Right lobe of liver (tissue), 6 donors: ENCODE measurements around the gene PPP1R2. TPM values are rescaled to one million over a fixed set of nuclear protein-coding genes. Genes with fewer than 3 reads are reported as not detected.
"Not testable (repeated sequence)": the region's sequence is repeated elsewhere in the genome, so short reads cannot be mapped to it uniquely, and the experiment has no call there.

Experiments
- ATAC-seq, 4 donors: fragments of 200-7000 bp; cut with Tn5 transposase; one replicate each; pipeline ENCODE4 v1.9.1; 2020; ENCODE audit warnings: mild to moderate bottlenecking in 4 of 4, moderate library complexity in 4 of 4
- DNase-seq, 3 donors: peaks; one replicate each; pipeline ENCODE4 v3.0.0-alpha.2; 2020
- H3K27ac ChIP-seq, 3 donors: fragments of 200-600 bp; one replicate each; pipeline ENCODE4 v1.8.0; 2022
- H3K27me3 ChIP-seq, 2 donors: fragments of 200-600 bp; one replicate each; pipeline ENCODE4 v1.8.0; 2022
- H3K36me3 ChIP-seq, 4 donors: fragments of 200-600 bp; sonication (generic) in 1 of 4; one replicate each; pipeline versions ENCODE4 v1.5.1 to v1.8.0; 2017 to 2022; ENCODE audit warnings: control low read depth in 1 of 4
- H3K4me1 ChIP-seq, 4 donors: fragments of 200-600 bp; sonication (generic) in 1 of 4; one replicate each; pipeline versions ENCODE4 v1.5.1 to v1.8.0; 2017 to 2022; ENCODE audit warnings: control low read depth in 1 of 4
- H3K4me3 ChIP-seq, 3 donors: fragments of 200-600 bp; one replicate each; pipeline ENCODE4 v1.8.0; 2022
- H3K9me3 ChIP-seq, 4 donors: fragments of 200-600 bp; sonication (generic) in 1 of 4; one replicate each; pipeline versions ENCODE4 v1.5.1 to v1.8.0; 2017 to 2022; ENCODE audit warnings: control low read depth in 1 of 4
- POLR2A ChIP-seq: fragments of 450-650 bp; IDR thresholded peaks from one replicate; pipeline ENCODE4 v1.6.1; 2017; ENCODE audit warnings: antibody characterized with exemption, mild to moderate bottlenecking
- WGBS: methylation state at CpG from one replicate; pipeline ENCODE4 v1.1.6; 2018; ENCODE audit warnings: low coverage, low lambda C conversion rate; ENCODE audit not compliant: insufficient coverage; ENCODE audit errors: missing lambda C conversion rate; 5-methylcytosine and 5-hydroxymethylcytosine counted together
- intact Hi-C, 2 donors: fragments of 100-400 bp; cut with DNase I; formaldehyde crosslinking; loops; one replicate each; pipeline versions ENCODE4 v1.11.2 to v1.14.1; 2022
- long read RNA-seq: library from polyadenylated mRNA; unstranded; transcript quantifications from one replicate; pipeline ENCODE4 v2.0.0, GENCODE V29; 2019
- total RNA-seq, 6 experiments: library from RNA; depleted of rRNA in 2 of 6; stranded (reverse); fragments of >200 nt in 2 of 6; fragmentation: NEBNext Ultra II Directional in 3 of 6; extraction: Animal tissue kit (Norgen Biotek cat#: 25700) in 3 of 6; gene quantifications; one replicate each; pipeline versions ENCODE4 v1.1.0 to v1.2.4, GENCODE V29; 2016 to 2023
- TF ChIP-seq, protein P1 (sequence below), 4 donors: fragments of 200-600 bp in 3 of 4; fragments of 450-650 bp in 1 of 4; IDR thresholded peaks; one replicate each; pipeline versions ENCODE4 v1.5.1 to v1.8.0; 2016 to 2022; ENCODE audit warnings: antibody characterized with exemption in 4 of 4, mild to moderate bottlenecking in 2 of 4
- donor health status: DM: no; HTN: yes; CAD: no.
- donor health status: DM: no; HTN: no; CAD: no.
- donor health status: DM: no; HTN: no; CAD: no.
- donor health status: DM: no; HTN: yes; CAD: no.
- donor health status: DM: no; HTN: yes; CAD: no.

PPP1R2 gene
- total RNA-seq = 10 to 100 TPM; 10.3 to 25.4 (median 14.9) TPM
- long read RNA-seq, partial matches to known transcripts = 2 of 5 reads
- long read RNA-seq, other reads (novel, unspliced or antisense) = 0 of 5 reads

DNA sequence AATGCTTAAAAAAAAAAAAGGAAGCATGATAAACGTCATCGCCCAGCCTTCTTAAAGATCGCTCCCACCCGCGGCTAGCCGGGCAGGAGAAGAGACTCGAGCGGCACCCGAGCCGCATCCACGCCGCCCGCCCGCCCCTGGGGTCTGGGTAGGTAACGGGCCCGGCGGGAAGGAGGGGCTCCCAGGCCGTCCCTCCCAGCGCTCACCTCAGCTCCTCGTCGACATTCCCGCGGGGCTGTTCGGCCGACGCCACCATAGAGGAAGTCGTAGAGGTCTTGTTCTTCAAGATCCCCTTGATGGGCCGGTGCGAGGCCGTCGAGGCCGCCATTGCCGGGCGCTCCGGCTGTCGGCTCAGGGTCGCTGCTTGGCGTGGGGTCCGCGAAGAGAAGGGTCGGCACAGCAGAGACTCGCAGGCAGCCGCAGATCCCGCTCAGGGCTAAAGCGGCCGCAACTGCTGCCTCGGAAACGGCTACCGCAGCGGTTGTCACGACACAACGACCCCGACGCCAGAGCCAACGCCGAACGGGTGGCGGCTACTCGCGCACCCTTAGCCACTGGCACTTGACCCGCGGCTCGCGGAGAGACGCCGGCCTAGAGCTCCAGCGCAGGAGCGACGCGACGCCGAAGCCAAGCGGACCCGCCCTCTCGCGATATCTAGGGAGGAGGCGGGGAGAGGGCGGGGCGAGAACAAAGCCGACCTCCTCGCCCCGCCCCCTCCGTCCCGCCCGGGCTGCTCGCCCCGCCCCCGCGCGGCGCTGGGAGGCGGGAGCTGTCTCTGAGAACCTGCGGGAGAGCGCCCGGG is at the start of gene PPP1R2:
PPP1R2 (minus strand) TSS at position 628 of the 802 bp plus-strand sequence; CDS start at position 328, 300 bp downstream.
- peak; percentile 94 to 95 (median 94) for DNase-seq
- peak; percentile 97 to 98 (median 98) for ATAC-seq
- peak within 1 kb of the TSS; percentile 71 to 91 (median 83) for H3K27ac ChIP-seq
- WGBS = 1% methylated on average over 27 of the region's 95 CpGs
- TF ChIP-seq POLR2A = peak; percentile 95
- TF ChIP-seq, protein P1, sequence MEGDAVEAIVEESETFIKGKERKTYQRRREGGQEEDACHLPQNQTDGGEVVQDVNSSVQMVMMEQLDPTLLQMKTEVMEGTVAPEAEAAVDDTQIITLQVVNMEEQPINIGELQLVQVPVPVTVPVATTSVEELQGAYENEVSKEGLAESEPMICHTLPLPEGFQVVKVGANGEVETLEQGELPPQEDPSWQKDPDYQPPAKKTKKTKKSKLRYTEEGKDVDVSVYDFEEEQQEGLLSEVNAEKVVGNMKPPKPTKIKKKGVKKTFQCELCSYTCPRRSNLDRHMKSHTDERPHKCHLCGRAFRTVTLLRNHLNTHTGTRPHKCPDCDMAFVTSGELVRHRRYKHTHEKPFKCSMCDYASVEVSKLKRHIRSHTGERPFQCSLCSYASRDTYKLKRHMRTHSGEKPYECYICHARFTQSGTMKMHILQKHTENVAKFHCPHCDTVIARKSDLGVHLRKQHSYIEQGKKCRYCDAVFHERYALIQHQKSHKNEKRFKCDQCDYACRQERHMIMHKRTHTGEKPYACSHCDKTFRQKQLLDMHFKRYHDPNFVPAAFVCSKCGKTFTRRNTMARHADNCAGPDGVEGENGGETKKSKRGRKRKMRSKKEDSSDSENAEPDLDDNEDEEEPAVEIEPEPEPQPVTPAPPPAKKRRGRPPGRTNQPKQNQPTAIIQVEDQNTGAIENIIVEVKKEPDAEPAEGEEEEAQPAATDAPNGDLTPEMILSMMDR (IDR thresholded peaks at IDR 0.05) = no peak
- H3K36me3 ChIP-seq = no peaks in the 10 kb centered on the region
- H3K4me1 ChIP-seq = peaks cover 0 to 10% (median 1%) of the 10 kb centered on the region in 4 donors
- no peaks in the 10 kb centered on the region for H3K27me3 ChIP-seq
- intact Hi-C loops = no loop called here
- peak within 1 kb of the TSS; percentile 74 to 88 (median 77) for H3K4me3 ChIP-seq
- no peaks in the 10 kb centered on the region for H3K9me3 ChIP-seq

DNA sequence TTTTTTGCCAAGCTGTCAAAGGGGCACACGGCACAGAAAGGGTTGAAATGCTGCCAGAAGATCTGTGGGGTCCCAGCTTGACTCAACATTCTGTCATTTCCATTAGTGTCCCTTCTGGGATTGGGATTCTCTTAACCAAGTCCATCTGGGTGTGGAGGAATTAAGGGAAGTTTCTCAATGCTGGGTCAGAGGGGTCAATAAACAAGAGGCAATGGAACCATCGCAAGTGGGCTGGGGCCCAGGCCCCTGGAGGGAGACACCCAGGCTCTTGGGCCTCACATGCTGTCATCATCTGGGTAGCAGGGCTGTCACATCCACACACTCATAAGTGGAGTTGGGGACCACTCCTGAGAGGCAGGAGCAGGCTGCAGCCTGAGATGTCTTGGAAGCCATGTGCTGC is 48.7 kb upstream of the PPP1R2 start:
- 69% methylated on average over 2 of the region's 2 CpGs for WGBS
- H3K27ac ChIP-seq = no peak overlapping the region
- intact Hi-C loops = no loop called here
- DNase-seq = no peak
- no peaks in the 10 kb centered on the region for H3K9me3 ChIP-seq
- no peaks in the 10 kb centered on the region for H3K4me1 ChIP-seq
- no peaks in the 10 kb centered on the region for H3K27me3 ChIP-seq
- H3K4me3 ChIP-seq = no peak overlapping the region
- H3K36me3 ChIP-seq = no peaks in the 10 kb centered on the region
- no peak for ATAC-seq
- TF ChIP-seq, protein P1 (IDR thresholded peaks at IDR 0.05) = no peak
- no peak for TF ChIP-seq POLR2A

DNA sequence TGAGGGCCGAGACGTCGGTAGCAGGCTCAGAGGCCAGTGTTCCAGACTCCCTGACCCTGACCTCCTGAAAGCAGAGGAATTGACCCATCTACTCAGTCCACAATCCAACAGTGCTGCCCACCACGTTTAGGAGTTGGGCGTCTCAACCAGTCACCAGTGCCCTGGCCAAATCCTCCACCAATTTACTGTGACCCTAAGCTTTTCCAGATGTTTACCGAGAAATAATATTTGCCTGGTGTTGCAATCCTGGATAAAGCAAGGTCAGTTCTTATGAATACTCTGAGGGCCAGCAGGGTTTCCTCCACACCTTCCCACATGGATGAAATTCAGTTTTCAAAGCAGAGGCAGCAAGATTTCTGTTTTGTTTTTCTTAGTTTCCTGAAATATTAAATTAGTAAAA is 48.1 kb upstream of the PPP1R2 start:
- DNase-seq (no peak), ATAC-seq (no peak)
- Histone ChIP-seq H3K9me3 (no peaks in the 10 kb centered on the region), H3K27me3 (no peaks in the 10 kb centered on the region), H3K36me3 (no peaks in the 10 kb centered on the region), H3K27ac (no peak overlapping the region), H3K4me3 (no peak overlapping the region), H3K4me1 (no peaks in the 10 kb centered on the region)
- intact Hi-C loops = no loop called here
- no peak for TF ChIP-seq POLR2A
- 70% methylated on average over 4 of the region's 6 CpGs for WGBS

DNA sequence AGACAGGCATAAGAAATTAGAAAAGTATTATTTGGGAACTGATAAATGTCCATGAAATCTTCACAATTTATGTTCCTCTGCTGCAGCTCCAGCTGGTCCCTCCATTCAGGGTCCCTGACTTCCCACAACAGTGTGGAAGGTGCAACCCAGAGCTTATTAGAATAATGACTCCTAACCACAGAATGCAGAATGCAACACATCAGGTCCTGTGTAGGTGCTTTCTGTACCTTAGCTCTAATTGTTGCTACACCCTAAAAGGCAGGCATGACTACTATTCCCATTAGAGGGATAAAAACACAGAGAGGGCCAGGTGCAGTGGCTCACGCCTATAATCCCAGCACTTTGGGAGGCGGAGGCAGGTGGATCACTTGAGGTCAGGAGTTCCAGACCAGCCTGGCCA is 47.3 kb upstream of the PPP1R2 start:
- DNase-seq, intact Hi-C loops, H3K4me3 ChIP-seq, H3K27ac ChIP-seq, ATAC-seq, H3K36me3 ChIP-seq, H3K27me3 ChIP-seq, H3K4me1 ChIP-seq, H3K9me3 ChIP-seq: not testable (repeated sequence)
- whole genome bisulfite sequencing = 72% methylated on average over 2 of the region's 2 CpGs

DNA sequence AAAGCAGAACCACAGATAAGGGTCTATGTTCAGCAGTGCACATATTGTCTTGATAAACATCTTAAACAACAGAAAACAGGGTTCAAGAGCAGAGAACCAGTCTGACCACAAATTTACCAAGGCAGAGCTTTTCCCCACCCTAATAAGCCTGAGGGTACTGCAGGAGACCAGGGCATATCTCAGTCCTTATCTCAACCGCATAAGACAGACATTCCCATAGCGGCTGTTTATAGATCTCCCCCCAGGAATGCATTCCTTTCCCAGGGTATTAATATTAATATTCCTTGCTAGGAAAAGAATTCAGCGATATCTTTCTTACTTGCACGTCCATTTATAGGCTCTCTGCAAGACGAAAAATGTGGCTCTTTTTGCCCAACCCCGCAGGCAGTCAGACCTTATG is 46.7 kb upstream of the PPP1R2 start:
- H3K36me3 ChIP-seq, H3K4me3 ChIP-seq, DNase-seq, intact Hi-C loops, H3K27ac ChIP-seq, H3K27me3 ChIP-seq, H3K9me3 ChIP-seq, ATAC-seq, H3K4me1 ChIP-seq: not testable (repeated sequence)
- 75% methylated on average over 5 of the region's 6 CpGs for WGBS

DNA sequence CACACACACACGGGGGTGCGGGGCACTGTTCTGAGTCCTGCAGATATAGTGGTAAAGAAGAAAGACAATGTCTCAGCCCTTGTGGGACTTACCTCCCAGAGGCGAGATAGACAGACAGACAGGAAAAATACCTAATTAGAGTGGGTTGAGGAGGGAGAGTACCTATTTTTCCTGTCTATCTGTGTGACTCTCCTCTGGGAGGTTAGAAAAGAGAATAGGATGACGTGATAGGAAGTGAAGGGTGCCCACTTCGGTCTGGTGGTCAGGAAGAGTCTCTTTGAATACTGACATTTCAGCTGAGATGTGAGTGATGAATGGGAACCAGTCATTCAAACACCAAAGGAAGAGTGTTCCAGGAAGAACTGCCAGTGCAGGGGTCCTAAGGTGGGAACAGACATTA is 44.7 kb upstream of the PPP1R2 start:
- no peak for ATAC-seq
- 63% methylated on average over 4 of the region's 5 CpGs for WGBS
- DNase-seq = no peak

More for the DNA sequence above, 44.7 kb upstream of the PPP1R2 start:
- no peak overlapping the region for H3K4me3 ChIP-seq
- H3K27ac ChIP-seq = no peak overlapping the region
- no peaks in the 10 kb centered on the region for H3K27me3 ChIP-seq
- H3K9me3 ChIP-seq = no peaks in the 10 kb centered on the region
- H3K4me1 ChIP-seq = no peaks in the 10 kb centered on the region
- no peak for TF ChIP-seq POLR2A
- TF ChIP-seq, protein P1 (IDR thresholded peaks at IDR 0.05) = no peak
- intact Hi-C loops = no loop called here
- H3K36me3 ChIP-seq = no peaks in the 10 kb centered on the region
